HUES6 (cell line): ENCODE data around the gene ACOXL.

Experiments used
- H3K27ac ChIP-seq: 2 replicates; pipeline ENCODE4 v1.7.0; 2013; ENCODE audit warnings: low read depth, mild to moderate bottlenecking, low read length, inconsistent platforms
- H3K27me3 ChIP-seq: 2 replicates; pipeline ENCODE4 v1.6.1; 2013; ENCODE audit warnings: low read length; ENCODE audit not compliant: control insufficient read depth, insufficient read depth
- H3K36me3 ChIP-seq: 2 replicates; pipeline ENCODE4 v1.6.1; 2013; ENCODE audit warnings: low read length; ENCODE audit not compliant: control insufficient read depth, insufficient read depth
- H3K4me1 ChIP-seq: 2 replicates; pipeline ENCODE4 v1.6.1; 2013; ENCODE audit warnings: low read length; ENCODE audit not compliant: control insufficient read depth, insufficient read depth
- H3K4me3 ChIP-seq: 2 replicates; pipeline ENCODE4 v1.5.1; 2013; ENCODE audit warnings: low read depth, low read length
- H3K9ac ChIP-seq: one replicate; pipeline ENCODE4 v1.6.1; 2013; ENCODE audit warnings: mild to moderate bottlenecking, low read length
- H3K9me3 ChIP-seq: 2 replicates; pipeline ENCODE4 v1.6.1; 2013; ENCODE audit warnings: low read depth, low read length; ENCODE audit not compliant: control insufficient read depth, insufficient read depth

Gene ACOXL

GRCh38 chr2:111128096-111128495 lies 395.7 kb downstream of the ACOXL start:
- Histone ChIP-seq H3K36me3 (peaks cover 68% of the 10 kb centered on the region), H3K4me3 (no peak overlapping the region), H3K27ac (no peak overlapping the region), H3K4me1 (peaks cover 2% of the 10 kb centered on the region; the same call in 1 of the 2 replicates), H3K9me3 (no peaks in the 10 kb centered on the region), H3K9ac (no peak overlapping the region), H3K27me3 (no peaks in the 10 kb centered on the region)

- Histone ChIP-seq H3K36me3 (peaks cover 33% of the 10 kb centered on the region), H3K4me1 (peaks cover 5% of the 10 kb centered on the region; the same call in 1 of the 2 replicates), H3K27me3 (no peaks in the 10 kb centered on the region), H3K27ac (no peak overlapping the region), H3K4me3 (no peak overlapping the region), H3K9me3 (no peaks in the 10 kb centered on the region), H3K9ac (no peak overlapping the region)
Measured at GRCh38 chr2:111133603-111134002, 401.2 kb downstream of the ACOXL start.

- peaks cover 5% of the 10 kb centered on the region; the same call in 1 of the 2 replicates for H3K4me1 ChIP-seq
- no peaks in the 10 kb centered on the region for H3K27me3 ChIP-seq
- H3K9me3 ChIP-seq = no peaks in the 10 kb centered on the region
- no peak overlapping the region for H3K9ac ChIP-seq
- peaks cover 30% of the 10 kb centered on the region for H3K36me3 ChIP-seq
- no peak overlapping the region for H3K27ac ChIP-seq
- no peak overlapping the region for H3K4me3 ChIP-seq
Measured at GRCh38 chr2:111134055-111134454, 401.7 kb downstream of the ACOXL start.

- Histone ChIP-seq H3K4me3 (no peak overlapping the region), H3K36me3 (peaks cover 32% of the 10 kb centered on the region), H3K27me3 (no peaks in the 10 kb centered on the region), H3K9me3 (no peaks in the 10 kb centered on the region), H3K9ac (no peak overlapping the region), H3K4me1 (peaks cover 5% of the 10 kb centered on the region; the same call in 1 of the 2 replicates), H3K27ac (no peak overlapping the region)
Measured at GRCh38 chr2:111135237-111135909, 403.0 kb downstream of the ACOXL start.

GRCh38 chr2:111135910-111136297 lies 403.5 kb downstream of the ACOXL start:
- Histone ChIP-seq H3K4me1 (peaks cover 5% of the 10 kb centered on the region; the same call in 1 of the 2 replicates), H3K27ac (no peak overlapping the region), H3K9ac (no peak overlapping the region), H3K9me3 (no peaks in the 10 kb centered on the region), H3K27me3 (no peaks in the 10 kb centered on the region), H3K36me3 (peaks cover 33% of the 10 kb centered on the region; the same call in 1 of the 2 replicates), H3K4me3 (no peak overlapping the region)

- no peak overlapping the region for H3K4me3 ChIP-seq
- no peaks in the 10 kb centered on the region for H3K9me3 ChIP-seq
- H3K4me1 ChIP-seq = peaks cover 5% of the 10 kb centered on the region; the same call in 1 of the 2 replicates
- no peaks in the 10 kb centered on the region for H3K27me3 ChIP-seq
- no peak overlapping the region for H3K27ac ChIP-seq
- H3K36me3 ChIP-seq = peaks cover 30% of the 10 kb centered on the region; the same call in 1 of the 2 replicates
- no peak overlapping the region for H3K9ac ChIP-seq
Measured at GRCh38 chr2:111138839-111139238, 406.5 kb downstream of the ACOXL start.

- Histone ChIP-seq H3K27ac (no peak overlapping the region), H3K9me3 (no peaks in the 10 kb centered on the region), H3K36me3 (peaks cover 35% of the 10 kb centered on the region; the same call in 1 of the 2 replicates), H3K27me3 (no peaks in the 10 kb centered on the region), H3K9ac (no peak overlapping the region), H3K4me1 (peaks cover 5% of the 10 kb centered on the region; the same call in 1 of the 2 replicates), H3K4me3 (no peak overlapping the region)
Measured at GRCh38 chr2:111139637-111140317, 407.4 kb downstream of the ACOXL start.

GRCh38 chr2:111140815-111141214 lies 408.4 kb downstream of the ACOXL start:
- Histone ChIP-seq H3K27ac (no peak overlapping the region), H3K4me3 (no peak overlapping the region), H3K9ac (no peak overlapping the region), H3K27me3 (no peaks in the 10 kb centered on the region), H3K36me3 (peaks cover 39% of the 10 kb centered on the region; the same call in 1 of the 2 replicates), H3K4me1 (peaks cover 2% of the 10 kb centered on the region; the same call in 1 of the 2 replicates), H3K9me3 (no peaks in the 10 kb centered on the region)

- H3K36me3 ChIP-seq = peaks cover 34% of the 10 kb centered on the region; the same call in 1 of the 2 replicates
- peaks cover 2% of the 10 kb centered on the region; the same call in 1 of the 2 replicates for H3K4me1 ChIP-seq
- no peak overlapping the region for H3K4me3 ChIP-seq
- no peak overlapping the region for H3K27ac ChIP-seq
- no peak overlapping the region for H3K9ac ChIP-seq
- no peaks in the 10 kb centered on the region for H3K27me3 ChIP-seq
- no peaks in the 10 kb centered on the region for H3K9me3 ChIP-seq
Measured at GRCh38 chr2:111142101-111142500, 409.7 kb downstream of the ACOXL start.

GRCh38 chr2:111143107-111143842 lies 410.9 kb downstream of the ACOXL start:
- no peak overlapping the region for H3K4me3 ChIP-seq
- H3K27me3 ChIP-seq = no peaks in the 10 kb centered on the region
- H3K9me3 ChIP-seq = no peaks in the 10 kb centered on the region
- H3K9ac ChIP-seq = no peak overlapping the region
- peaks cover 2% of the 10 kb centered on the region; the same call in 1 of the 2 replicates for H3K4me1 ChIP-seq
- H3K27ac ChIP-seq = no peak overlapping the region
- peaks cover 32% of the 10 kb centered on the region; the same call in 1 of the 2 replicates for H3K36me3 ChIP-seq
